HG02938 (cell line): ENCODE results near the gene DTNB.
"Not testable (repeated sequence)": the region's sequence is repeated elsewhere in the genome, so short reads cannot be mapped to it uniquely, and the experiment has no call there.

Experiments used
- ATAC-seq: cut with Tn5 transposase; IDR thresholded peaks from one replicate; pipeline ENCODE4 v1.9.1; 2021; ENCODE audit warnings: mild to moderate bottlenecking, moderate library complexity; ENCODE audit not compliant: unreplicated experiment

The DTNB gene

GRCh38 chr2:25633801-25634200 is 39.6 kb downstream of the DTNB start:
- not testable (repeated sequence) for ATAC-seq

- no peak for ATAC-seq
Measured at GRCh38 chr2:25632396-25632795, 41.0 kb downstream of the DTNB start.

GRCh38 chr2:25624635-25625034 is 48.7 kb downstream of the DTNB start:
- no peak for ATAC-seq

- ATAC-seq = no peak
Measured at GRCh38 chr2:25623361-25623760, 50.0 kb downstream of the DTNB start.

- no peak for ATAC-seq
Measured at GRCh38 chr2:25620711-25621110, 52.7 kb downstream of the DTNB start.

- no peak for ATAC-seq
Measured at GRCh38 chr2:25620077-25620476, 53.3 kb downstream of the DTNB start.

GRCh38 chr2:25619185-25619584 is 54.2 kb downstream of the DTNB start:
- ATAC-seq = no peak

- ATAC-seq = no peak
Measured at GRCh38 chr2:25618676-25619075, 54.7 kb downstream of the DTNB start.

- no peak for ATAC-seq
Measured at GRCh38 chr2:25617948-25618646, 55.3 kb downstream of the DTNB start.

- no peak for ATAC-seq
Measured at GRCh38 chr2:25615920-25616319, 57.5 kb downstream of the DTNB start.

- no peak for ATAC-seq
Measured at GRCh38 chr2:25615386-25615785, 58.0 kb downstream of the DTNB start.

- no peak for ATAC-seq
Measured at GRCh38 chr2:25614711-25615110, 58.7 kb downstream of the DTNB start.

GRCh38 chr2:25608718-25609117 is 64.7 kb downstream of the DTNB start:
- ATAC-seq = no peak

- ATAC-seq = no peak
Measured at GRCh38 chr2:25606892-25607291, 66.5 kb downstream of the DTNB start.

- no peak for ATAC-seq
Measured at GRCh38 chr2:25602333-25602723, 71.0 kb downstream of the DTNB start.

- not testable (repeated sequence) for ATAC-seq
Measured at GRCh38 chr2:25601711-25602332, 71.6 kb downstream of the DTNB start.

GRCh38 chr2:25598911-25599310 is 74.5 kb downstream of the DTNB start:
- ATAC-seq = no peak

GRCh38 chr2:25598332-25598731 is 75.0 kb downstream of the DTNB start:
- no peak for ATAC-seq

- no peak for ATAC-seq
Measured at GRCh38 chr2:25597881-25598280, 75.5 kb downstream of the DTNB start.

GRCh38 chr2:25596516-25597244 is 76.7 kb downstream of the DTNB start:
- no peak for ATAC-seq

GRCh38 chr2:25595393-25595792 is 78.0 kb downstream of the DTNB start:
- no peak for ATAC-seq

GRCh38 chr2:25594991-25595390 is 78.4 kb downstream of the DTNB start:
- no peak for ATAC-seq
